IPS-NIHi7 (cell line): ENCODE measurements around the gene RPL7A.
"Not testable (repeated sequence)": the region's sequence is repeated elsewhere in the genome, so short reads cannot be mapped to it uniquely, and the experiment has no call there.

Experiments
- DNase-seq: peaks from one replicate; pipeline ENCODE4 v3.0.0; 2012; ENCODE audit warnings: mixed read lengths; ENCODE audit errors: extremely low spot score

Gene RPL7A

GRCh38 chr9:133389025-133389557 lies 41.1 kb downstream of the RPL7A start:
- DNase-seq = no peak

- no peak for DNase-seq
Observed at GRCh38 chr9:133389562-133389961, 41.5 kb downstream of the RPL7A start.

GRCh38 chr9:133390713-133391112 lies 42.7 kb downstream of the RPL7A start:
- DNase-seq = no peak

- not testable (repeated sequence) for DNase-seq
Observed at GRCh38 chr9:133391449-133391848, 43.4 kb downstream of the RPL7A start.

- not testable (repeated sequence) for DNase-seq
Observed at GRCh38 chr9:133392308-133392707, 44.3 kb downstream of the RPL7A start.

- no peak for DNase-seq
Observed at GRCh38 chr9:133393399-133393798, 45.4 kb downstream of the RPL7A start.

- no peak for DNase-seq
Observed at GRCh38 chr9:133394687-133395271, 46.8 kb downstream of the RPL7A start.

- DNase-seq = peak; percentile 83
Observed at GRCh38 chr9:133396952-133397351, 48.9 kb downstream of the RPL7A start.

GRCh38 chr9:133397370-133397769 lies 49.4 kb downstream of the RPL7A start:
- no peak for DNase-seq

- DNase-seq = no peak
Observed at GRCh38 chr9:133397895-133398294, 49.9 kb downstream of the RPL7A start.

GRCh38 chr9:133400292-133400691 lies 52.3 kb downstream of the RPL7A start:
- no peak for DNase-seq
